Measurements from ENCODE around the gene SMYD3.

The SMYD3 gene

DNA sequence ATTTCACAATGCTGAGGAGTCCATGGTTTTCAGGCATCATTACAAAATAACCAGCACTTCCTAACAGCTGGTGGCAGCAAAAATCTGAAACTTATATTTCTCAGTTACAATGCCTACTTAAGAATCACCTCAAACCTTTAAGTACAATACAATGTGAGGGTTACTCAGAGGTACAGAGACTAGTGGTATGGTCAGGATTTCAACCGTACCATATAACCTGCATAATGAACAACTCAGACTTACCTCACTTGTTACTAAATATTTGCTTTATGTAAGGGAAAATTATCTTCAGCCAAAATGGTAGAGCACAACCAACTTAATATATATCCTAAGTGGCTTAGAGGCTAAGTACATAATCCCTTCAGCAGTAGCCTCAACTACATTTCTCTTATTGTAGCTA, 344.5 kb downstream of the SMYD3 start:
- no peak for DNase-seq

DNA sequence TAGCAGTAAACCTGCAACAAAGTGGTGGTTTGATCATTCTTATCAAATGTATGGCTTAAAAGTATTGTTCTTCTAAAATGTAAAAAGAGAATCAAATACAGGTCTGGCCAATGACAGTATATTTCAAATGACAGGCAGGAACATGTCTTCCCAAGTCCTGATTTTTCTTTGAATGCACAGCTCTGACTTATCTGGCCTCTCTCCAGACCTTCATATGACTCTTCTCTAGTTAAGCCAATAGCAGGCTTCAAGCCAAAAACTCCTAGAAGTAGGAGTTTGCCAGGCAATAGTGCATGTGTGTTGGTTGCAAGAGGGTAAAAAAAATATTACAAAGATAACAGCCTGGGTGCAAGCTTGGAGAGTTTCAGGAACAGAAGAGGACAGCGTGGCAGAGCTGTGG, 345.5 kb downstream of the SMYD3 start:
- no peak for DNase-seq

DNA sequence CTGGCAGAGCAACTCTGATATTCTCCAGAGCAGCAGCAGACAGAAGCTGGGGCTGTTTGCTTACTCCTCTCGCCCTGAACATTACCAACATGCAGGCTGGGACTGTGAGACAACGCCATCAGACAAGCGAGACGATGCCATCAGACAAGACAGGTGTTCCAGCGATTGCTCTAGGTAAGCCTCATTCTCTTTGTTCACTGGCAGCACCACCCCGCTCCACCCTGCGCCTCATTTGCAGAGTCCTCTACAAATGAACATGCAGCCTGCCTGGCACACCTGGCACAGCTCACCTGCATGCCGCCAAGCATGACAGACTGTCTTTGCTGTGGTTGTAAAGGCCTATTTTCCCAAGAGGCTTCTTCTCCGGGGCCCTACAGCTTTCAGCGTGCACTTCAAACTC, 346.2 kb downstream of the SMYD3 start:
- DNase-seq: no peak

DNA sequence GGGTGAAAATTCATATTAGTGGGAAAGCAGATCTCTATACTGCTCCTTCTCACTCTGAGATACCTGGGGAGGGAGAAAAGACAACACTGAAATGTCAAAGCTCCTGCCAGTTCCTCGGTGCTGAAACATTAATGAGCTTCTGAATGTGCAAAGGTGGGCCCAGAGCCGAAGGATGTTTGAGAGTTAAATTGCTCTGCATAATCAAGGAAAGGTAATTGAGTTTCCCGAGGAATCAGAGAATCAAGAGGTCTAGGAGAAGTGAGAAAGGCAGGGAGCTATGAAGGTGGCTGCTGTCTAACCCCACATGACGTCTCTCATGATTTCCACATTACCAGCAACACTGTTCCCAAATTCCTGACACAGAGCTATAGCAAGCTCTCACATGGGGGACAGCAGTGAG, 346.7 kb downstream of the SMYD3 start:
- no peak for DNase-seq

DNA sequence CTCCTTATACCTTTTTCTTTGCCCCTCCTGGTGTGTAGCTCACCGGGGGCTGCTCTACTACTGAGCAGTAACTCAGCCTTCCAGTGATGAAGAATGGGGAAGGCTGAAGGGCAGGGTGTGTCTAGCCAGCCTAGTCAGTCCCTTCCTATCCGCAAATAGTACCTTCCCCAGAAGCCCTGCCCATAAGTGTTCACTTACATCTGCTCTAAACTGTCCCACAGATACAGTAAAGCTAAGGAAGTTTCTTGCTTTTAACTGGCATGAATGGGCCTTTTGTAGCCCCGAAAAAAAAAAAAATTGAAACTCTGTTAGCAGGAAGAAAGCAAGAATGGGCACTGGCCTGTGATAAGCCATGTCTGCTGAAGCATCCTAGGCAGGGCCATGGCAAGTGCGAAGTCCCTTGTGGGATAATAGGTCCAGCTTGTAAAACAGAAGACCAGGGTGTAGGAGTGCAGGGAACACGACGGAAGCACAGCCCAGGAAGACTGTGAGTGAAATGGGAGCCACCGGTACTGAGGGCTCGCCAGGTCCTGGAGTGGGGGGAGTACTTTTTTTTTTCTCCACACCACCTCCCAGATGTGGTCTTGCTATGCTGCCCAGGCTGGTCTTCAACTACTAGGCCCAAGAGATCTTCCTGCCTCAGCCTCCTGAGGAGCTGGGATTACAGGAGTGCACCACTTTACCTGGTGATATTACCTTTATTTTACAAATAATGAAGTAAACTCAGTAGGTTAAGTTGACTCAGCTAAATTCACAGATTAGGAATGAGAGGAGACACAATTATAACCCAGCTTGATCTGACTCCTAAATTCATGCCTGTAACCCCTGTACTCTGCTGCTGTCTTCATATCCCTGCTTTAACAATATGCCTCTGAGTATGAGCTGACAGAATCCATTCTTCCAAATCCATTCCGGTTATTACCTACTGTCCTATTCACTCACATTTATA, 347.5 kb downstream of the SMYD3 start:
- DNase-seq: no peak

GRCh38 chr1:246158131-246158530, 348.9 kb downstream of the SMYD3 start:
- DNase-seq: no peak

- no peak for DNase-seq
Measured at GRCh38 chr1:246157516-246157915, 349.6 kb downstream of the SMYD3 start.

DNA sequence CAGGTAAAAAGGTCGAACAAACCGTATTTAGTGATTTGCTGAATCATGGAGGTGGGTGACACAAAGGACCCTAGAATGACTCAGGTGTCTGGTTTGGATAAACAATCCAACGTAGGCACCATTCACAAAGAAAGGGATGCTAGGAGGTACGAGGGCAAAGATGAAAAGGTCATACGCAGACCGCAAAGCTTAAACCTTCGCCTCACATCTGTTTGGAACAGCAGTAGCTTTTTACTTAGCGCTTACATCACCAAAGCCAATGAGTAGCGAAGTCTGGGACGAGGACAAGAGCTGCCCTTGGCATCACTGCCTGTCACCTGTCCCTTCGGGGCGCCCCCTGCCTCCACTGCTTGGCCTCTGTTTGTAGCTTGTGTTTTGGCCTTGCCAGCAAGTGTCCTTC, 350.2 kb downstream of the SMYD3 start:
- no peak for DNase-seq

DNA sequence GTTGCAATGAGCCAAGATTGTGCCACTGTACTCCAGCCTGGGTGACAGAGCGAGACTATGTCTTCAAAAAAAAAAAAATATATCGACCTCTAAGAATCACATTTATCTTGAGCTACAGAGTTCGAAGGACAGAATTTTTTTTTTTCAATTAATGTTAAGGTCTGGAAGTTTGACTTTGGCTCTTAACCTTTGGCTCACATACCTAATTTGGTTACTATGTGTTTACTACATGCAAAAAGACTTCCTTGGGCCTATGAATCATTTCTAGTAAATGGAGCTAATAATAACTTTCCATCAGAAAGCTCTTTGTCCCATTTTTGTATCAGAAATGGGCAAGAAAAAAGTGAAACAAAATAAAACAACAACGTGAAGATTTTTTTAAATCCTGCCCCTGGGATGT, 351.2 kb downstream of the SMYD3 start:
- DNase-seq: no peak

DNA sequence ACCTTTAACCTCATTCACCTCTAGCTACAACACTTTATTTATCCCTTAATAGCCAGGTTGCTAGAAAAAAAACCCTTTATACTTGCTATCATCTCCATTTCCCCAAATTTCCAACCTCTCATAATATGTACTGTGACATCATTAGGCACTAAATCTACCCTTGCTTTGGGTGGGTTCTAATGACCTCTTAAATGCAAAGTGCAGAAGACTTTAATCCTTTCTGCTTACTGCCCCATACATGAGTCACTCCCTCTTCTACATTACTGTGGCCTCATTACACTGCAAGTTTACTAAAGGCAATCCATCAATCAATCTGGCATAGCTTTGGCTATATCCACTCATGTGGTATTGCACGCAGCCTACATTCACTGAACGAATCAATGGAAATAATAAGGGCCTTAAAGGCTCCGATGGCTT, 353.3 kb downstream of the SMYD3 start:
- DNase-seq: no peak

DNA sequence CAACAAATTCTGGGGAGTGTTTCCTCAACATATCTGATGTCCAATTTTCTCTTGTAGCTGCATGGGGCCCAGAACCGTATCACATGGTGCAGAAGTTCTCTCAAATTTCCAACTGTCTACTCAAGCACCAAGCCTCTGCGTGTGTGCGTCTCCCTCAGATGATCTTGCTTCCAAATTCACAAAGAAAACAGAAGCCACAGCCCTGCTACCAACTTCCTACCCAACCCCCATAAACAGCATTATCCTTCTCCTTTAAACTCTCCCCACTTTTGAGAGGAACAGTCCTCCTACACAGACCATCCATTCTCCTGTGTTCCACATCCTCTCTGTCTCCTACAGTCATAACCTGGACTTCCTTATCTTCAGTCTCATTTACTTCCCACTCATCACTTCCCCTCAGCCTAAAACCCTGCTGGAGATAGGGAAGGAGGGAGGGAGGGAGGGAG, 354.1 kb downstream of the SMYD3 start:
- no peak for DNase-seq

DNA sequence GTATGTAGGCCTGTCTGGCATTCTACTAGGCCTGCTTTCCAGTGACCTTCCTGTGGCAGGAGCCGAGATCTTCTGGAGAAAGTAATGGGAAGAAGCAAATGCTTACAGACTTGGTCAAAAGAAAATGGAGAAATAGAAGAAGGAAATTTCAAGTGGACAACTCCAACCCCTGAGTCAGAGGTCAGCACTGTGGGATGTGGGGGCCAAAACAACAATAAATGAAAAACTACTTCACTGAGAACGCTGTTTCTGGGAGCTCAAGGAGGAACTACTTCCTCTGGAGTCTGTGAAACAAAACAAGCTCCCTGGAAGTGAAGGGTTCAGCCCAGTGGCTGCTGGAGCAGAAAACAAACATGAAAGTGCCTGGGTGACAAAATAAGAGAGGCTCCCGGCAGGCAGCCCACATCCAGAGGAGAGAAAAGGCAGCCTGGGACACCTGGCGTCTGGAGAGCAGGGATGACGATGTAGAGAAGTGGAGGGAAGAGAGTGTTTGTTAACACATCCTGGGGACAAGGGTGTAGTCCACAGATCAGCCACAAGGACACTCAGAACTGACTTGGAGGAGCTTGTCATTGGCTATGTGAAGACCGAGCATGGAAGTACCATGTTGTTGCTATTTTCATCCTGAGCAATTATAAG, 355.2 kb downstream of the SMYD3 start:
- no peak for DNase-seq

- no peak for DNase-seq
Measured at GRCh38 chr1:246149543-246149942, 357.5 kb downstream of the SMYD3 start.

- DNase-seq: no peak
Measured at GRCh38 chr1:246147524-246148461, 359.3 kb downstream of the SMYD3 start.

DNA sequence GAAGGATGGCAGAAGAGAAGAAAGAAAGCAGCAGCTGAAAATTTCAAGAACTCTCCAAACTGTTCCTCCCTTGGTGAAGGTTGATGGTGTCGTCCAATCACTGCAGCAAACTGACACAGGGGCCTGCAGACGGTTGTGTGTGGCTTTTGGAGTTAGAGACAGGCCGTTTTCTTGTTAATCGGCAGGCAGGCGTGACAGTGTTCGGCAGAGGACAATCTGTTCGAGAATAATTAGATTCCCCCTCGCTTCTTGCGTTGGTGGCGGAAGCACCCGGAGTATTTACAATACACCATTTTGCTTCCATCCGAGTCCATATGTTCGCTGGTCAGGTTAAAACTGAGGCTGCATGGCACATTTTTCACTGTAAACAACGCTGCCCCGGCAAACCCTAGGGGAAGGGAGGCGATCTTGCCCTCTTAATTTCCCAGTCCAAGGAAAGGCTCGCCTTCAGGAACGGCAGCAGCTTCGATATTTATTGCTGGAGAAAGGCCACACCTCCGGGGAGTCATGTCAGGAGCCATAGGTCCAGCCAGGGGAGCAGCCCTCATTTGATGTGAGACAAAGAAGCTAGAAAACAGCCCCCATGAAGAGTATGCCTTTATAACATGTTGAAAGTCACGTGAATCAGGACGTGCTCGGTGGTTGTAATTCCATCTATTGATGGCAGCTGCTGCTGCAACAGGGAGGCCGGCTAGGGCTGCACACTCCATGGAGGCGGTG, 360.1 kb downstream of the SMYD3 start:
- no peak for DNase-seq

GRCh38 chr1:246145900-246146299, 361.2 kb downstream of the SMYD3 start:
- DNase-seq: no peak

DNA sequence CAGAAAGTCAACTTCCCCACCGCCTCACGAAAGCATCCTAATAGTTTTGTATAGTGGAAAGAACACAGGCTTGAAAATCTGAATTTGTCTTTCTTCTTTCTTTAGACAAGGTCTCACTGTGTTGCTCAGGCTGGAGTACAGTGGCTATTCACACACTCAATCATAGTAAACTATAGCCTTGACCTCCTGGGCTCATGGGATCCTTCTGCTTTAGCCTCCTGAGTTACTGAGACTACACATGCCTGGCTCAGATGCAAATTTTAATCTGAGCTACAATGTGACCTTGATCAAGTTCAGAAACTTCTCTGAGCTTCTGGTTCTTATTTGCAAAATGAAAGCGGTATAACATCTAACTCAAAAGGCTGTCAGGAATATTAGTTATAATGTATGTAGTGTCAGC, 362.1 kb downstream of the SMYD3 start:
- no peak for DNase-seq

GRCh38 chr1:246142320-246142893, 364.7 kb downstream of the SMYD3 start:
- no peak for DNase-seq

GRCh38 chr1:246141306-246141705, 365.8 kb downstream of the SMYD3 start:
- DNase-seq: no peak

GRCh38 chr1:246139745-246140182, 367.3 kb downstream of the SMYD3 start:
- DNase-seq: no peak

- DNase-seq: no peak
Measured at GRCh38 chr1:246138781-246139180, 368.3 kb downstream of the SMYD3 start.

DNA sequence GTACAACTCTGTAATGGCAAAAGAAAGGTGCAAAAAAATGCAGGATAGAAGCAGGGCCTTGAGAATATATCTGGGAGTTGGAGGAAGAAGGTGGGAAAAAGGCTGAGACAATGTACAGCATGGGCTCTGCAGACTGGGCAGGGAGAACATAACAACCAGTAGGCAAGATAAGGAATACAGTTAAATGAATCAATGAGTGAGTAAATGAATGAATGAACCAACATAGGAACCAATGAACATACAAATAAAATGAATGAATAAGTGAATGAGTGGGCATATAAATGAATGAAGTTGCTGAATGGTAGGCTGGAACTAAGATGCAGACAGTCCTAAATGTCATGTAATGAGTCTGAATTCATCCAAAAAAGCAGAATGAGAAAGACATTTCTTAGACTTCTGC, 370.6 kb downstream of the SMYD3 start:
- DNase-seq: no peak
